GM13976 (cell line): Measurements from ENCODE around the gene PSAT1.
A peak's percentile ranks its signal among the peaks of the same experiment; 100 is the strongest.

ENCODE experiments used
- DNase-seq: peaks from one replicate; pipeline ENCODE4 v3.0.0; 2012; ENCODE audit warnings: low spot score
- CTCF ChIP-seq: IDR thresholded peaks from 2 replicates; pipeline ENCODE4 v1.5.1; 2012; ENCODE audit warnings: borderline replicate concordance, mild to moderate bottlenecking; ENCODE audit not compliant: insufficient read depth; ENCODE audit errors: extremely low read depth, missing control alignments, control extremely low read depth
- in situ Hi-C: fragments of 300-500 bp; cut with MboI; formaldehyde crosslinking; loops from one replicate; pipeline ENCODE4 v1.12.0; 2022; ENCODE audit warnings: low sequenced_read_pairs, mixed read lengths, inconsistent platforms; ENCODE audit not compliant: unreplicated experiment

Gene PSAT1

GRCh38 chr9:78357165-78357873 lies 60.4 kb downstream of the PSAT1 start:
- peak; percentile 27 for DNase-seq
- in situ Hi-C loops = no loop called here
- TF ChIP-seq CTCF = no peak

GRCh38 chr9:78358329-78359051 lies 61.6 kb downstream of the PSAT1 start:
- DNase-seq = no peak
- no peak for TF ChIP-seq CTCF
- in situ Hi-C loops = no loop called here

- TF ChIP-seq CTCF = no peak
- in situ Hi-C loops = no loop called here
- DNase-seq = no peak
Observed at GRCh38 chr9:78363221-78363620, 66.3 kb downstream of the PSAT1 start.

- no peak for DNase-seq
- in situ Hi-C loops = loop anchor here (5.0 kb wide), 1 partner anchor 104 kb away; no protein-coding TSS in a partner anchor
- no peak for TF ChIP-seq CTCF
Observed at GRCh38 chr9:78365748-78366697, 69.1 kb downstream of the PSAT1 start.

GRCh38 chr9:78366827-78367226 lies 69.9 kb downstream of the PSAT1 start:
- DNase-seq = no peak
- in situ Hi-C loops = loop anchor here (5.0 kb wide), 1 partner anchor 105 kb away; no protein-coding TSS in a partner anchor

More at GRCh38 chr9:78366827-78367226, 69.9 kb downstream of the PSAT1 start:
- no peak for TF ChIP-seq CTCF
